Measurements from ENCODE around the gene GPC4.
"Not testable (repeated sequence)": the region's sequence is repeated elsewhere in the genome, so short reads cannot be mapped to it uniquely, and the experiment has no call there.

Gene GPC4

GRCh38 chrX:133300591-133300990 lies 114.7 kb downstream of the GPC4 start:
- no peak for DNase-seq (ENCODE audit: low read depth, low spot score)
- Histone ChIP-seq H3K4me3 (no peak overlapping the region), H3K36me3 (ENCODE audit: insufficient read depth, low read length) (no peaks in the 10 kb centered on the region), H3K9ac (ENCODE audit: insufficient read length) (no peak overlapping the region), H3K27ac (peak overlapping the region; percentile 36; the same call in 1 of the 2 replicates), H3K9me3 (ENCODE audit: low read depth, low read length) (no peaks in the 10 kb centered on the region)
- TF ChIP-seq EZH2 (IDR thresholded peaks at IDR 0.05): no peak
- no peak for TF ChIP-seq POLR2AphosphoS5 (IDR thresholded peaks at IDR 0.05; ENCODE audit: borderline replicate concordance, low read depth, low read length)
- no peak for TF ChIP-seq FOXP2 (optimal IDR thresholded peaks at IDR 0.05; ENCODE audit: control extremely low read depth, extremely low read length, insufficient read depth)

- H3K4me3 ChIP-seq: no peak overlapping the region
- DNase-seq (ENCODE audit: low read depth, low spot score): no peak
- no peaks in the 10 kb centered on the region for H3K36me3 ChIP-seq (ENCODE audit: insufficient read depth, low read length)
- TF ChIP-seq POLR2AphosphoS5 (IDR thresholded peaks at IDR 0.05; ENCODE audit: borderline replicate concordance, low read depth, low read length): no peak
- H3K9ac ChIP-seq (ENCODE audit: insufficient read length): no peak overlapping the region
- no peaks in the 10 kb centered on the region for H3K9me3 ChIP-seq (ENCODE audit: low read depth, low read length)
- H3K27ac ChIP-seq: peak overlapping the region; percentile 71
Observed at GRCh38 chrX:133297284-133297683, 118.0 kb downstream of the GPC4 start.

GRCh38 chrX:133294126-133294525 lies 121.2 kb downstream of the GPC4 start:
- no peak overlapping the region for H3K27ac ChIP-seq
- no peak for DNase-seq (ENCODE audit: low read depth, low spot score)
- H3K9me3 ChIP-seq (ENCODE audit: low read depth, low read length): no peaks in the 10 kb centered on the region
- no peak overlapping the region for H3K9ac ChIP-seq (ENCODE audit: insufficient read length)
- no peak overlapping the region for H3K4me3 ChIP-seq
- no peak for TF ChIP-seq EZH2 (IDR thresholded peaks at IDR 0.05)
- TF ChIP-seq FOXP2 (optimal IDR thresholded peaks at IDR 0.05; ENCODE audit: control extremely low read depth, extremely low read length, insufficient read depth): no peak
- TF ChIP-seq POLR2AphosphoS5 (IDR thresholded peaks at IDR 0.05; ENCODE audit: borderline replicate concordance, low read depth, low read length): no peak
- no peaks in the 10 kb centered on the region for H3K36me3 ChIP-seq (ENCODE audit: insufficient read depth, low read length)

GRCh38 chrX:133290076-133290475 lies 125.2 kb downstream of the GPC4 start:
- Histone ChIP-seq H3K4me3 (no peak overlapping the region), H3K36me3 (ENCODE audit: insufficient read depth, low read length) (no peaks in the 10 kb centered on the region), H3K27ac (no peak overlapping the region), H3K9me3 (ENCODE audit: low read depth, low read length) (no peaks in the 10 kb centered on the region), H3K9ac (ENCODE audit: insufficient read length) (no peak overlapping the region)
- no peak for TF ChIP-seq FOXP2 (optimal IDR thresholded peaks at IDR 0.05; ENCODE audit: control extremely low read depth, extremely low read length, insufficient read depth)
- TF ChIP-seq EZH2 (IDR thresholded peaks at IDR 0.05): no peak
- TF ChIP-seq POLR2AphosphoS5 (IDR thresholded peaks at IDR 0.05; ENCODE audit: borderline replicate concordance, low read depth, low read length): no peak
- no peak for DNase-seq (ENCODE audit: low read depth, low spot score)

- H3K4me3 ChIP-seq: no peak overlapping the region
- DNase-seq (ENCODE audit: low read depth, low spot score): no peak
- no peak overlapping the region for H3K27ac ChIP-seq
- H3K9me3 ChIP-seq (ENCODE audit: low read depth, low read length): no peaks in the 10 kb centered on the region
- TF ChIP-seq EZH2 (IDR thresholded peaks at IDR 0.05) (no peak), POLR2AphosphoS5 (IDR thresholded peaks at IDR 0.05; ENCODE audit: borderline replicate concordance, low read depth, low read length) (no peak), FOXP2 (optimal IDR thresholded peaks at IDR 0.05; ENCODE audit: control extremely low read depth, extremely low read length, insufficient read depth) (no peak)
- H3K9ac ChIP-seq (ENCODE audit: insufficient read length): no peak overlapping the region
- H3K36me3 ChIP-seq (ENCODE audit: insufficient read depth, low read length): no peaks in the 10 kb centered on the region
Observed at GRCh38 chrX:133287860-133288259, 127.4 kb downstream of the GPC4 start.

- Histone ChIP-seq H3K27ac (no peak overlapping the region), H3K9ac (ENCODE audit: insufficient read length) (no peak overlapping the region), H3K4me3 (no peak overlapping the region), H3K9me3 (ENCODE audit: low read depth, low read length) (no peaks in the 10 kb centered on the region), H3K36me3 (ENCODE audit: insufficient read depth, low read length) (no peaks in the 10 kb centered on the region)
- no peak for TF ChIP-seq EZH2 (IDR thresholded peaks at IDR 0.05)
- TF ChIP-seq FOXP2 (optimal IDR thresholded peaks at IDR 0.05; ENCODE audit: control extremely low read depth, extremely low read length, insufficient read depth): no peak
- no peak for TF ChIP-seq POLR2AphosphoS5 (IDR thresholded peaks at IDR 0.05; ENCODE audit: borderline replicate concordance, low read depth, low read length)
- no peak for DNase-seq (ENCODE audit: low read depth, low spot score)
Observed at GRCh38 chrX:133285341-133285740, 129.9 kb downstream of the GPC4 start.

GRCh38 chrX:133279112-133279730 lies 136.1 kb downstream of the GPC4 start:
- H3K9me3 ChIP-seq (ENCODE audit: low read depth, low read length); DNase-seq (ENCODE audit: low read depth, low spot score); H3K36me3 ChIP-seq (ENCODE audit: insufficient read depth, low read length); H3K27ac ChIP-seq; H3K4me3 ChIP-seq; H3K9ac ChIP-seq (ENCODE audit: insufficient read length): not testable (repeated sequence)

- no peak for DNase-seq (ENCODE audit: low read depth, low spot score)
Observed at GRCh38 chrX:133273180-133273579, 142.1 kb downstream of the GPC4 start.

GRCh38 chrX:133269168-133269567 lies 146.1 kb downstream of the GPC4 start:
- TF ChIP-seq EZH2 (IDR thresholded peaks at IDR 0.05) (no peak), POLR2AphosphoS5 (IDR thresholded peaks at IDR 0.05; ENCODE audit: borderline replicate concordance, low read depth, low read length) (no peak), FOXP2 (optimal IDR thresholded peaks at IDR 0.05; ENCODE audit: control extremely low read depth, extremely low read length, insufficient read depth) (no peak)
- Histone ChIP-seq H3K9ac (ENCODE audit: insufficient read length) (no peak overlapping the region), H3K27ac (no peak overlapping the region), H3K9me3 (ENCODE audit: low read depth, low read length) (no peaks in the 10 kb centered on the region), H3K4me3 (no peak overlapping the region), H3K36me3 (ENCODE audit: insufficient read depth, low read length) (no peaks in the 10 kb centered on the region)
- DNase-seq (ENCODE audit: low read depth, low spot score): no peak

More at GRCh38 chrX:133273180-133273579, 142.1 kb downstream of the GPC4 start:
- TF ChIP-seq POLR2AphosphoS5 (IDR thresholded peaks at IDR 0.05; ENCODE audit: borderline replicate concordance, low read depth, low read length) (no peak), EZH2 (IDR thresholded peaks at IDR 0.05) (no peak), FOXP2 (optimal IDR thresholded peaks at IDR 0.05; ENCODE audit: control extremely low read depth, extremely low read length, insufficient read depth) (no peak)
- Histone ChIP-seq H3K9me3 (ENCODE audit: low read depth, low read length) (no peaks in the 10 kb centered on the region), H3K9ac (ENCODE audit: insufficient read length) (no peak overlapping the region), H3K27ac (no peak overlapping the region), H3K36me3 (ENCODE audit: insufficient read depth, low read length) (no peaks in the 10 kb centered on the region), H3K4me3 (no peak overlapping the region)
